ENCODE measurements around the gene BHLHA15.

Gene BHLHA15

GRCh38 chr7:98189559-98189958 lies 21.7 kb upstream of the BHLHA15 start:
- no peak for DNase-seq

DNA sequence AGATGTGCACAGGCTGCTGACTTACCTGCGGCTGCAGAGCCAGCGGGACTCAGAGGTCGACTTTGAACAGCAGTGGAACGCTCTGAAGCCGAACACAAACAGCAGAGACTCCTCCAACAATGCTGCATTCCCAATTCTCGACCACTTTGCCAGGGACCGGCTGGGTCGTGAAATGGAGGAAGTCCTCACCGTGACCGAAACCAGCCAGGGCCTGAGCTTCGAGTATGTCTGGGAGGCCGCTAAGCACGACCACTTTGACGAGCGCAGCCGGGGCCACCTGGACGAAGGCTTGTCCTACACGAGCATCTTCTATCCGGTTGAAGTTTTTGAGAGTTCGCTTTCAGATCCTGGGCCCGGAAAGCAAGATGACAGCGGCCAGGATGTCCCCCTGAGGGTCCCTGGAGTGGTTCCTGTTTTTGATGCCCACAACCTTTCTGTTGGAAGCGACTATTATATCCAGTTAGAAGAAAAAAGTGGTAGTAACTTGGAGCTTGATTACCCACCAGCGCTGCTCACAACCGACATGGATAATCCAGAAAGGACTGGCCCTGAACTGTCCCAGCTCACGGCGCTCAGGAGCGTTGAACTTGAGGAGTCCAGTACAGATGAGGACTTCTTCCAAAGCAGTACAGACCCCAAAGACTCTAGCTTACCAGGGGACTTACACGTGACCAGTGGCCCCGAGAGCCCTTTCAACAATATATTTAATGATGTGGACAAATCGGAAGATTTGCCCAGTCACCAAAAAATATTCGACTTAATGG lies 19.4 kb upstream of the BHLHA15 start:
- no peak for DNase-seq

DNA sequence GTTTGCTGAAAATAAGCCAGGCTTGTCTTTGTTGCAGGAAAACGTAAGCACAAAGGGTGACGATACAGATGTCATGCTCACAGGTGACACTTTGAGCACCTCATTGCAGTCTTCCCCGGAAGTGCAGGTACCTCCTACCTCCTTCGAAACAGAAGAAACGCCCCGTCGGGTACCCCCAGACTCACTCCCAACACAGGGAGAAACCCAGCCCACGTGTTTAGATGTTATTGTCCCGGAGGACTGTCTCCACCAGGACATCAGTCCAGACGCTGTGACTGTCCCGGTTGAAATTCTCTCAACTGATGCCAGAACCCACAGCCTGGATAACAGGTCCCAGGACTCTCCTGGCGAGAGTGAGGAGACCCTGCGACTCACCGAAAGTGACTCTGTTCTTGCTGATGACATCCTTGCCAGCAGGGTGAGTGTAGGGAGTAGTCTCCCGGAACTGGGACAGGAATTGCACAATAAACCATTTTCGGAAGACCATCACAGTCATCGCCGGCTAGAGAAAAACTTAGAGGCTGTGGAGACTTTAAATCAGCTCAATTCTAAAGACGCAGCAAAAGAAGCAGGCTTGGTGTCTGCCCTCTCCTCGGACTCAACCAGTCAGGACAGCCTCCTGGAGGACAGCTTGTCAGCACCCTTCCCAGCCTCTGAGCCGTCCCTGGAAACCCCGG lies 18.3 kb upstream of the BHLHA15 start:
- no peak for DNase-seq

GRCh38 chr7:98193474-98194180 lies 17.6 kb upstream of the BHLHA15 start:
- DNase-seq = no peak

DNA sequence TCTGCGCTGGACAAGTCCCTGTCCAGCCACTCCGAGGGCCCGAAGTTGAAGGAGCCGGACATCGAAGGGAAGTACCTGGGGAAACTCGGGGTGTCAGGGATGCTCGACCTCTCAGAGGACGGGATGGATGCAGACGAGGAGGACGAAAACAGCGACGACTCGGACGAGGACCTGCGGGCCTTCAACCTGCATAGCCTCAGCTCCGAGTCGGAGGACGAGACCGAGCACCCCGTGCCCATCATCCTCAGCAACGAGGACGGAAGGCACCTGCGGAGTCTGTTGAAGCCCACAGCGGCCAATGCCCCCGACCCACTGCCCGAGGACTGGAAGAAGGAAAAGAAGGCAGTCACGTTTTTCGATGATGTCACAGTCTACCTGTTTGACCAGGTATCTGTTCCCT lies 17.1 kb upstream of the BHLHA15 start:
- no peak for DNase-seq

DNA sequence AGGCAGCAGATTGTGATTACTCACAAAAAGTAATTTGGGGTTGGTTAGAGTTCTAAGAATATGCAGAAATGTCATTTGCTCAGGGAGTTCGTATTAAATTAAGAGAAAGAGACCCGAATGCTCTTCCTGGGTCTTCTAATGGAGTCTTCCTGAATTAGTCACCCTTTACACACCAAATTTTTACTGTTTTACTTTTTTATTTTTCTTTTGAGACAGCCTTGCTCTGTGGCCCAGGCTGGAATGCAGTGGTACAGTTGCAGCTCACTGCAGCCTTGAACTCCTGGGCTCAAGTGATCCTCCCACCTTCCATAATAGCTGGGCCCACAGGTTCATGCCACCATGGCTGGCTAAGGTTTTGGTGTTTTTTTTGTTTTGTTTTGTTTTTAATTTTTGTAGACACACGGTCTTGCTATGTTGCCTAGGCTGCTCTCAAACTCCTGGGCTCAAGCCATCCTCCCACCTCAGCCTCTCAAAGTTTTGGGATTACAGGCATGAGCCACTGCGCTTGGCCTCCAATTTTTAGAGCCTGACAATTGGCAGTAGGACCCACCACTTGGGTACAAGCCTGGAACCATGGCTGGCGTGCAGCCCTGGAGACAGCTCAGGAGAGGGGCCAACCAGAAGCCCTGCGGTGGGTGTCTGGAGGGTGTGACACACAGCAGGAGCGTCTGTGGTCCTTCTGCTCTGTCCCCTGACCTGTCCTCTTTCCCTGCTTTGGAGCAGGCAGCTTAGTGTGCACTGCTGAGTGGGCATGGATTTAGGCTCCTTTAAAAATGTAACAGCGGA lies 16.4 kb upstream of the BHLHA15 start:
- DNase-seq = no peak

GRCh38 chr7:98196706-98197605 lies 14.3 kb upstream of the BHLHA15 start:
- DNase-seq = no peak

GRCh38 chr7:98199131-98199530 lies 12.1 kb upstream of the BHLHA15 start:
- no peak for DNase-seq

GRCh38 chr7:98200364-98200763 lies 10.9 kb upstream of the BHLHA15 start:
- DNase-seq = no peak

- no peak for DNase-seq
Measured at GRCh38 chr7:98202367-98203195, 8.7 kb upstream of the BHLHA15 start.

GRCh38 chr7:98203261-98203963 lies 7.8 kb upstream of the BHLHA15 start:
- no peak for DNase-seq

GRCh38 chr7:98203964-98204605 lies 7.2 kb upstream of the BHLHA15 start:
- DNase-seq = no peak

GRCh38 chr7:98204670-98205069 lies 6.6 kb upstream of the BHLHA15 start:
- no peak for DNase-seq

DNA sequence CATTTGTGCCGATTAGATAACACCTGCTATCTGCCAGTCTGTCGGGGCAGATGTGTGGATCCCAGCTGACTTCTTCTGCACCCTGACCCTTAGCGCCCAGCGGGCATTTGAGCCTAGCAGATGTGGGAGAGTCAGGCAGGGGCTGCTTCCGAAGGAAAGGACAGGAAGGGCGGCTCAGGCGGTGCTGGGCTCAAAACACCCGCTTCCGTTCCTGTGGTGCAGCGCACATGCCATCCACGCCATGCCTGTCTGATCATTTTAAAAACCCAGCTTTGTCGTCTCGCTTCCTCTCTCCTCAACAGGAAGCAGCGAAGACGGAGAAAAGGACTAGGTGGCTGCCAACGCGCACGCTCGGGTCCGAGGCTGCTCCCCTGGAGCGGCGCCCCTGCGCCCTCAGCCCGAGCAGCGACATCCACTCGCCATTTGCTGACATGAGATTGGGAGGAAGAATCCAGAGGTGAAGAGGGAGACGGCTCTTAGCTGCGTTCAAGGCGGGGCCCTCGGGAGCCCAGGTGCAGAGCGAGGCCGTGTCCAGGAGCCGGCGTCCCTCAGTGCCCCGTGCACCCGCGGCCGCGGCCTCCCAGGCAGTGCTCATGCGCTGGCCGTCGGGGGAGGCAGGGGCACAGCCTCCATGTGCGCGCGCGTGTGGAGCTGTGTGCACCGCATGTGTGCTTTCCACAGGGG lies 5.9 kb upstream of the BHLHA15 start:
- DNase-seq = no peak

GRCh38 chr7:98206451-98207330 lies 4.5 kb upstream of the BHLHA15 start:
- no peak for DNase-seq

GRCh38 chr7:98209166-98209920 lies 1.9 kb upstream of the BHLHA15 start:
- no peak for DNase-seq

DNA sequence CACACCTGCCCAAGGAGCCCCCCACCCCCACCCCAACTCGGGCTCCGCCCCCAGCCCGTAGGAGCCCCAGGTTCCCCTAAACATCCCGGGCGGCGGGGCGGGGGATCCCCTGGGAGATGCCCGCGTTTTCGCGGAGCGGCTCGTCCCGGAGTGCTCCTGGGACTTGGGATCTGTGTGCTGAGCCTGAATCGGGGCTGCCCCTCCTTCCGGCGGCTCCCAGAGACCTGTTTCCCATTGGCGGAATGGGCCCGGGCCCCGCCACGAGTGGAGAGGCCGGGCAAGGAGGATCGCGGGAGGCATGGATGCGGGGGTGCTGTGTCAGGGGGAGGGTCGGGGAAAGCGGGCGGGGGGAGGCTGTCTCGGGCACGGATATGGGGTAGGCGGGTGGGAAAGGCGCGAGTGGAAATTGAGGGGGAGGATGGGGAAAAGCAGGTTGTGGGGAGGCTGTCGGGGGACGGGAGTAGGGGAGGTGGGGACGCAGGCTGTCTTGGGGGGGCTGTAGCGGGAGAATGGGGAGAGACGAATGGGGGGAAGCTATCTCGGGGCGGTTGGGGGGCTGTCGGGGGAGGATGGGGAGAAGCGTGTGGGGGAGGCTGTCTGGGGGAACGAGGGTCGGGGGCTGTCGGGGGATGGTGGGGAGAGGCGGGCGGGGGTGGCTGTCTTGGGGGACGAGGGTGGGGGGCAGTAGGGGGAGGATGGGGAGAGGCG lies 572 bp upstream of the BHLHA15 start:
- DNase-seq = no peak

Data from left hindlimb (tissue), 1 donor.